ENCODE results near the gene CENPV.
A peak's percentile ranks its signal among the peaks of the same experiment; 100 is the strongest.

The CENPV gene

DNA sequence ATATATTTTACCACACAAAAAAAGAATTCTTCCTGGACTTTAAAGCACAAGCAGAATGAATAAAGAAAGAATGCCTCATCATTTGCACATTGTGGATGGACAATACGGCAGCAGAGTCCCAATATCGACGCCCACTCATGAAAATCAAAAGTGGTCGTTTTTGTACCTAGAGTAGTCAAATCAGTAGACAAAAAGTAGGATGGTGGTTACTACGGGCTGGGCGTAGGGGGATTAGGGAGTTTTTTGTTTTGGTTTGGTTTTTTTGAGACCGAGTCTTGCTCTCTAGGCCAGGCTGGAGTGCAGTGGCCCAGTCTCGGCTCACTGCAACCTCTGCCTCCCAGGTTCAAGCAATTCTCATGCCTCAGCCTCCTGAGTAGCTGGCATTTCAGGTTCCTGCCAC lies 8.6 kb upstream of the CENPV start:
- no peak for DNase-seq (ENCODE audit: low read depth in 2 of 2)

DNA sequence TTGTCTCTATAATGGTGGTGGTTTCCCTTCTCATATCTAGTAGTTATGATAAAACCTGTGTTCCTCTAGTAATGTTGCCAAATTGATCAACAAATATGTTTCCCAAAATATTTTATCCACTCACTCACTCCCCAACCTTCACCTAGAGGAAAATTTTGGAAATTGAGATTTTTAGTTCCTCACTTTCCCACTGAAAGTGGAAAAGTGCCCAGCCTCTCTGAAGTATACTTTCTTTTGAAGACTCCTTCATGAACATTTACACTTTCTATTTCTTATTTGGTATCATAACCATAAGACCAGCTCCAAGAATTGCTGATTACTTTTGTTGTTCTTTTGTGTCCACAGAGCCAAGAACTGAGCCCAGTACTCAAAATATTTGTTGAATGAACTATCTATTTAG lies 5.1 kb upstream of the CENPV start:
- DNase-seq (ENCODE audit: low read depth in 2 of 2): no peak

DNA sequence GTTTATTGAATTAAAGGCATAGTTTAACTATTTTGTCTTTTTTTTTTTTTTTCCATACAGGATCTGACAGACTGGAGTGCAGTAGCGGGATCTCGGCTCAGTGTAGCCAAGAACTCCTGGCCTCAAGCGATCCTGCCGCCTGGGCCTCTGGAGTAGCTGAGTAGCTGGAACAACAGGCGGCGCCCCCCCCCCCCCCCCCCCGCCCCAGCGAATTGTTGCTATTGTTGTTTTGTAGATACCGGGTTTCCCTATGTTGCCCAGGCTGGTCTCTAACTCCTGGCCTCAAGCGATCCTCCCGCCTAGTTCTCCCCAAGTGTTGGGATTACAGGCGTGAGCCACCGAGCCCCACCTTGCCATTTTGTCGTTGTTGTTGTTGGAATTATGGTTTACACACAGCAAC lies 1.3 kb upstream of the CENPV start:
- no peak for DNase-seq (ENCODE audit: low read depth in 2 of 2)

DNA sequence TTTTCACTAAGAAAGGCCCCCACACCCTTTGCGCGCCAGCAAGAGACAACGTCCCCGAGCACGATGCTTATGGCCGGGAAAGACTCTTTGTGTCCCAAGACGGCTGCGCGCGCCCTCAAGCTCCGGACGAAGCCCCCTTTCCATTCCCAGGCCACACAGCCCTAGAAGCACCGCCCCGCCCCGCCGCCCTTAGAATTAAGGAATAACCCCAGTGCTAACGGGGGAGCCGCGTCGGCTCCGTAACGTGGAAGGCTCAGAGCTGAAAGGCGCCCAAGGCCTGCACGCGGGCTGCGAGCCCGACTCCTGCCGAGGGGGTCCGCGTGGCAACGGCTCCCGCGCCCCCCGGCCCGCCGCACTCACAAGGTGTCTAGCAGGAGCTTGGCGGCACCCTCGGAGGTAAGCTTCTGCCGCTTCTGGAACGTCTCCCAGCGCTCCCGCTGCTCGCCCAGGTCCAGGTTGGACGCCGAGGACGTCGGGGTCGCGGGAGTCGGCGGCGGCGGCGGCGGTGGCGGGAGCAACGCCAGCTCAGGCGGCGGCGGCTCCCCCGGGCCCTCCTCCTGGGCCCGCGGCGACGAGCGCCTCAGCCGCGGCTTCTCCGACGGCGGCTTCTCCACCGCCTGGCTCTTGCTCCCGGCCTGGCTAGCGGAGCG lies 477 bp downstream of the CENPV start:
- DNase-seq (ENCODE audit: low read depth in 2 of 2): peak in 1 of 2 donors; percentile 20

DNA sequence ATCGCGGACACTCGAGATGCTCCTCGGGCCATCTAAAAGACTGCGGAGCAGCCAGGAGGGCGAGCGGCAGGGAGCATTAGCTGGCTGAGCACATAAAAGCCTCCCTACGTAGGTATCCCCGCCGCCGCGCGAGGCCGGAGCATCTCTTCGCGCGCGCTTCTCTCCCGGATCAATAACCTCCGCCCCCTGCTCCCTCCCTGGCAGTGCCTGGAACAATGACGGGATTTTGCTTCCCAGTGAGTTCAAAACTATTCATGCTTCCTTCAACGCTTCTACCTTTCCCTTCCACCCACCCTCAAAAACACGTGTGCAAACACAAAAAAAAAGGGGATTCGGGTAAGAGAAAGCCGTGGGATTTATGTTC lies 984 bp downstream of the CENPV start:
- peak in 1 of 2 donors; percentile 10 for DNase-seq (ENCODE audit: low read depth in 2 of 2)

DNA sequence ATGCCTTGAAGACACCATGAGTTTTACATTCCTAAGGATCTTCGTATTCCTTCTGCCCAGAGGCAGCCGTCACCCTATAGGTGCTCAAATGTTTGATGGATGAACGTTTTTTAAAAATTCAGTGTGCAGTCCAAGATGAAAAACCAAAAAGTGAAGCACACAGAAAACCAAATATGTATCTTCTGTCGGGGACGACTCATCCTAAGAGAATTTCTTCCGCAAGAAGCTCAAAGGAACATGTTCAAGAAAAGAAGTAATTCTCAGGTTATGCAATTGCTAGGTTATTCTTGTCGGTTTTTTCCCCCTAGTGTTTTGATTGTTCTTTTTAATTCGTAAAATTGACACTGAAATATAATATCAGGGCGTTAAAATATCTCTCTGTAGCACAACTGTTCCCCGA lies 1.4 kb downstream of the CENPV start:
- no peak for DNase-seq (ENCODE audit: low read depth in 2 of 2)

DNA sequence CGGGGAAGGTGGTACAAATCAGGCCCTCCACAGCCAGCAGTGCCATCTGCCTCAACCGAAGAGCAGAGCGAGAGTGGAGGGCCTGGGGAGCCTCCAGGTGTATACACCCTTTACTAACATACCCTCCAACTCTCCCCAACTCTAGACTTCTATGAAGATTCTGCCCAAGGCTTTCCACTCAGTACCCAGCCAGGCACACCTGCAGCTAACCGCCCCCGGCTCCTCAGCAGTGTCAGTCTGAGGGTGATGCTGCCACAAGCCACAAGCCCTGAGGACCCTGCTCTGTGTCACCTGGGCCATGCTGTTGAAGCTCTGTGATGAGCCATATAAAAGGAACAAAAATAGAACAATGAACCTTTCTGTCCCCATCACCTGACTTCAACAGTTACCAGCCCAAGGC lies 3.8 kb downstream of the CENPV start:
- DNase-seq (ENCODE audit: low read depth in 2 of 2): no peak

DNA sequence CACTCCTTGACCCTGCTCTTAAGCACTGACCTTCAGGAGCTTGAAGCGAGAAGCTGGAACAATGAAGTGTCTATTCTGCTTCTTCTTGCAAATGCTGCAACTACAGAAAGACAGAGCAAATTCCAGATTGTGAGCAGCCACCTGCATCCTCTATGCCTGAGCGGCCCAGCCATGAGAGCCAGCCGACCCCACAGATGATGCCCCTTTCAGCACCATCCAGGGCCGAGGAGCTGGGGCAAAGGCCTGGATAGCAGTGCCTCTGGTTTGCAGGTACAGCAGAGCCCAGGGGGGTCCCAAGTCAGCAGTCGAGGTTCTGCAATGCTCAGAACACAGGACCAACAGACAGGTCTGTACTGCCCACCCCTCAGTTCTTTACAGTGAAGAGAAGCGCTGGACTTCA lies 4.7 kb downstream of the CENPV start:
- no peak for DNase-seq (ENCODE audit: low read depth in 2 of 2)

DNA sequence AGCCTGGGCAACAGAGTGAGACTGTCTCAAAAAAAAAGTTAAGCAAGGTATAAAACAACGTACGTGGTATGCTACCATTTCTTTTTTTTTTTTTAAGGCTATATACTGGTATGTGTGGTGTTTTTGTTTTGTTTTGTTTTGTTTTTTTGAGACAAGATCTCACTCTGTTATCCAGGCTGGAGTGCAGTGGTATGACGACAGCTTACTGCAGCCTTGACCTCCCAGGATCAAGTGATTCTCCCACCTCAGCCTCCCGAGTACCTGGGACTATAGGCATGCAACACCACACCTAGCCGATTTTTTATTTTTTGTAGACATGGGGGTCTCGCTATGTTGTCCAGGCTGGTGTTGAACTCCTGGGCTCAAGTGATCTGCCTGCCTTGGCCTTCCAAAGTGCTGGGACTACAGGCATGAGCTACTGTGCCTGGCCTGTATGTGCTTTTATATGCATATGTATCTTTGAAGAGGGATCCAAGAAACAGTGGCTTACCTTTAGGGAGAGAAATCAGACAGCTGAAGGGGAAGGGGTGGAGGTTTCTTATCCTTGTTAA lies 6.5 kb downstream of the CENPV start:
- no peak for DNase-seq (ENCODE audit: low read depth in 2 of 2)

DNA sequence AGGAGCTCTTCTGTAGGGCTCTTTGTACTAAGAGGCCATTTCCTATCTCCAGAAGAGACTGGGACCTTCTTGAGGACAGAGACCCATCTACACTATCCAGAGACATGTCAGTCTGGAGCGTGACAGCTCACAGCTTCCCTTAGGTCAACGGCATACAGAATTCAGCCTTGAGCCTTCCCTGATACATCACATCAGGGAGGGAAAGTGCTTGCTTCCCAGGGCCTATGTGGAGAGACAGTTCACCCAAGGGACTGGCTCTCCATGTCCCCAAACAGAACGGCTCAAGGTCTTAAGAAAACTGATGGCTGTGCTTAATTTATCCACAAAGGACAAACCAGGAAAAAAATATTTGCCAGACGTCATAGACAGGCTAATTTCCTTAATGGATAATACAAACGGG lies 7.7 kb downstream of the CENPV start:
- no peak for DNase-seq (ENCODE audit: low read depth in 2 of 2)

DNA sequence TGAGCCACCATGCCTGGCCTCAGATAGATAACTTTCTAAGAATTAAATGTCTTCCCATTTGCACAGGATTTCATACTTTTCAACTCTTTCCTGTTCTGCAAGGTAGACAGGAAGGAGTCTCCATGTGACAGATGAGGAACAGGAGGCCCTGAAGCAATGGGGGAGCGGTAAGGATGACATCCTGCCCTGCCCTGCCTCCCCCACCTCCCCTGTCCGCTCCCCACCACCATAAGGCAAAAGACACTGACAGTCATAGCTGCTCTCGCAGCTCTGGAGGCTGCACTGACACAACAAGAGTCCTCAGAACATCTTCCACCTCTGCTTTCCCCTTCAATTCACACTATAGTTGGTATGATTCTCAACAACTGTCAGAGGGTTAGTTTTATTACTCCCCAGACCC lies 9.7 kb downstream of the CENPV start:
- DNase-seq (ENCODE audit: low read depth in 2 of 2): no peak

DNA sequence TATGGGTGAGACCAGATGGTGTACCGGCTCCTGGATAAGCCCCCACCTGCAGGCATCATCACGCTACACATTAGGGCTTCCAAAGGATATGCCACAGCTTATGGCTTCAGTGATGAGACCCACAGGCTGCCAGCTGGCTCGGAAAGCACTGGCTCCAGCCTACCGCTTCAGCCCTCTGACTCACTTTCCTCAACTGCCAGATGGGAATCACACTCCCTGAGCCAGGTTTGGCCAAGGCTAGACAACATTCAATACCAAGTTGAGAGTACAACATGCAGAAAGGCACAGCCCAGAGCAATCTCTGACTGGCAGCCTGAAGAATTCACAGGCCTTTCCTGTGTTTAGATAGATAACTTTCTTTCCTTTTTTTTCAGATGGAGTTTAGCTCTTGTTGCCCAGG lies 10.3 kb downstream of the CENPV start:
- DNase-seq (ENCODE audit: low read depth in 2 of 2): no peak

DNA sequence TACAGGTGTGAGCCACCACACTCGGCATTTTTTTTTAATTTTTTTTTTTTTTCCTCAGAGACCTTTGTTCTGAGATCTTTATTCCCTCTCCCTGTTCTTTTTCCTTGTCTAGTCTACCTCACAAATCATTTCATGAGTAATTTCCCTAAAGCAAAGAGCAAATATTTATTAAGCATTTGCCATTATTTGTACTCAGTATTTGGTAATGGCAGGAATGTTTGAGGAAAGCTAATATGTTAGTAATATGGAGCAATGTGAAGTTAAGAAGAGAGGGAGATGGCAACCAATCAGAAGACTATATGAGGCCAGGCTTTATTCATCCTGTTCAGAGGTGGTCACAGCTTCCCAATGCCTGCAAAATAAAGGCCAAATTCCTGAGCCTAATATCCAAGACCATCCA lies 13.3 kb downstream of the CENPV start:
- no peak for DNase-seq (ENCODE audit: low read depth in 2 of 2)

DNA sequence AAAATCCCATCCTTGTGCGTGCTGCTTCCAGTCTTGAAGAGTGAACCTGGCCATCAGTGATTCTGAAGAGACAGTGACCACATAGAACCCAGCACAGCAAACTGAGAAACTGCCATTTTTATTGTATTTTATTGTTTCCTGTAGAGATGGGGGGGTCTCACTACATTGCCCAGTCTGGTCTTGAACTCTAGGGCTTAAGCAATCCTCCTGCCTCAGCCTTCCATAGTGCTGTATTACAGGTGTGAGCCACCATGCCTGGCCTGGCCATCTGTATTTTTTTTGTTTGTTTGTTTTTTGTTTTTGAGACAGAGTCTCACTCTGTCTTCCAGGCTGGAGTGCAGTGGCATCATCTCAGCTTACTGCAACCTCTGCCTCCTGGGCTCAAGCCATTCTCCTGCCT lies 13.9 kb downstream of the CENPV start:
- no peak for DNase-seq (ENCODE audit: low read depth in 2 of 2)

DNA sequence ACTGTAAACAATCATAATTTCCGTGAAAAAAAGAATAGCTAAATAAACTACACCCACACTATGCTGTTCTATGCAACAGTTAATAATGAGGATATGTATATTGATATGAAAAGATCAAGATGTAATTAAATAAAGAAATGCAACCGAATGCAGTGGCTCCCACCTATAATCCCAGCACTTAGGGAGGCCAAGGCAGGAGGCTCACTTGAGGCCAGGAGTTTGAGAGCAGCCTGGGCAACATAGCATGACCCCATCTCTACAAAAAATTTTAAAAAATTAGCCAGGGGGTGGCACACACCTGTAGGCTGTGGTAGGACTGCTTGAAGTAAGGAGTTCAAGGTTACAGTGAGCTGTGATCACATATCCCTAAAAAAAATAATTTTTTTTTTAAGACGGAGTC lies 14.9 kb downstream of the CENPV start:
- DNase-seq (ENCODE audit: low read depth in 2 of 2): no peak

DNA sequence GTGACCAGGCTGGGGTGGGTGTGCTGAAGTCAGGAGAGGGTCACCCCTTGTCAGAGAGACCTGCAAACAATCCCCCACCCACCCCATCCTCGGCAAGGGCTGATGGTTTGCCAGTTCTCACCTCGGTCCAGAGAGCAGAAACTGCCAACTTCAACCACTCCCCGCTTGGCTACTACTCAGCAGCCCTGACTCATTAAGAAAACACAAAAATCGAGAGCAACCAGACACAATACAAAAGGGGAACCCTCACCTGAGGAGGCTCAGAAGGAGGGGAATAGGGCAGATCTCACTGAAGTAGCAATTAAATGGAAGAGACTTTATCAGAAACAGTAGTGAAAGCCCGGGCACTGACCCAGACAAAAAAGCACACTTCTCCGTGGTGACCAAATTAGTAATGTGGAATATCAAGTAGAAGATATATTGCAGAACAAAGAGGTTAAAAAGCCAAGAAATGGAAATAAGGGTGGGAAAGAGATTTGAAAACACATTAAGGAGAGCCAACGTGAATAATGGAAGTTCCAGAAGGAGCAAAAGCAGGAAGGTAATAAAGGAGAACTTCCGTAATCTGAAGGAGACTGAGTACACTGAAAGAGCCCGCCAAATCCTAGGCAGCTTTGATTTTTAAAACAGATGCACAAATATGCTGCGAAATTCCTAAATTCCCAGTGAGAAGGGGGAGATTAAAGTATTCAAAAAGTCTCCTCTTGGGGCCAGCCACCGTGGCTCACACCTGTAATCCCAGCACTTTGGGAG lies 23.6 kb downstream of the CENPV start:
- no peak for DNase-seq (ENCODE audit: low read depth in 2 of 2)

DNA sequence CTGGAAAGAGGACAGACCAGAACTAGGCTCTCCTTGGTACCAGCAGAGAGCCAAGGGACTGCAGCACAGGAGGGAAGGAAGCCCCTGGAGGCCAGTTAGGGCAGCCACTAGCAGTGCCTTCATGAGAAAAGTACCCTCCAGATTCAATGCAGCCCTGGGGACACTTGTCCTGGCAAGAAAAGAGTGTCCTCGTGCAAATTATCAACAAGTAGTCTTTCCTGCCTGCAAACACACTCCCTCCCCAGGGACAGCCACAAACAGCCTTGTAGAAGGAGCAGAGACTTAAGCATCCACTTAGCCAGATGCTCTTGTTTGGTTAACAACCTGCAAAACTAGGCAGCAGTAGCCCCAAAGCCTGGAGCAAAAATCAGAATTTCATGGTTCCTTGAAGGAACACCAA lies 24.3 kb downstream of the CENPV start:
- no peak for DNase-seq (ENCODE audit: low read depth in 2 of 2)

DNA sequence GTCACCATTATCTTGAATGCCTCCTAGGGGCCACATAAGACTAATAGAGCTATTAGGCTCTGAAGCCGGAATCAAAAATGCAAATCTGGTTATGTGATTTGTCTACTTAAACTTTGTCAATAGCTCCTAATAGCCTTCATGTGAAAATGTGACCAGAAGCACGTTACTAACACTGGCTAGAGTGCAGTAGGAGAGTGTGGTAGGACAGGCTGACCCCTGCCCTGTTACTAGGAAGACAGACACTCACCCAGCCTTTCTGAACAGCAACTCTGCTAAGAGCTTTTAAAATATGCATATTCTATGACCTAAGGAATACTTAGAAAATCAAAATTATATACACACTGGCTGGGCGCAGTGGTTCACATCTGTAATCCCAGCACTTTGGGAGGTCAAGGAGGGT lies 26.3 kb downstream of the CENPV start:
- no peak for DNase-seq (ENCODE audit: low read depth in 2 of 2)

DNA sequence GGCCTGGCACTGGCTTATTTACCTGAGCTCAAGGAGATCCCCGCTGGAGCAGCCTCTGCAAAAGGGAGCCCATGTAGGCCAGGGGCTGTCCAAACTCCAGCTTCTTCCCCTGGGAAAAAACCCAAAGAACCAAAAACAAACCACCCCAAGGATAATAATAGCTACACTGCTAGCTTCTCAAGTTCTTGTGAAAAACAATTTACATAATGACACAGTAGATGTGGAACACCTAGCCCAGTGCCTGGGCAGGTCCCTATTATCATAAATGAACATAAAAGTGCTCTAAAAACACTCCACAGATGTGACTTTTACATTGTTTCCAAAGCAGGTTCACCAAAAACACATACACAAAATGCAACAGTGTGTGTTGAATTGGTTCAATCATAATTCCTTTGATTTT lies 27.3 kb downstream of the CENPV start:
- DNase-seq (ENCODE audit: low read depth in 2 of 2): no peak

DNA sequence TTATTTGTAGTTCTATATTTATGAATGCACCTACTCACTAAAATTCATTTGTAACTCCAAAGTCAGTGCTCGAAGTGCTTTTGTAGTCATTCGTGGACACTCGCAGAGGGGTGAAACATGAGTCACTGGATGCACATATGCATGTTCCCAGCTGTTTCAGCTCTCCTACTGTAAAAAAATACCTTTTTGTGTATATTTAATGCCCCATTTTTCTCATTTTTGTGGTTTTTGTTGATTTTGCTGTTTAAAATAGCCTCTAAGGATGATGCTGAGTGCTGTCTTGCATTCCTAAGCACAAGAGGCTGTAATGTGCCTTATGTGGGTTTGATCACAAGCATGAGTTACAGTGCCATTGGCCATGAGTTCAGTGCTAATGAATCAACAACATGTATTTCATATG lies 30.6 kb downstream of the CENPV start:
- no peak for DNase-seq (ENCODE audit: low read depth in 2 of 2)

DNA sequence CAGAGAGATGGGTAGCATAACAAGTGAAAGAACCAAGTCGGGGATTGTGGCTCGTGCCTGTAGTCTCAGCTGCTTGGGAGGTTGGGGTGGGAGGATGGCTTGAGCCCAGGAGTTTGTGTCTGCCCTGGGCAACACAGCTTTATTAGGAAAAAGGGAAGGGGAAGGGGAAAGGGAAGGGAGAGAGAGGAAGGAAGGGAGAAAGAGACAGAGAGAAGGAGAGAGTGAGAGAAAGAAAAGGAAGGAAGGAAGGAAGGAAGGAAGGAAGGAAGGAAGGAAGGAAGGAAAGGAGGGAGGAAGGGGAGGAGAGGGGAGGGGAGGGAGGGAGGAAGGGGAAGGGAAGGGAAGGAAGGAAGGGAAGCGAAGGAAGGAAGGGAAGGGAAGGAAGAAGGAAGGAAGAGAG lies 33.3 kb downstream of the CENPV start:
- no peak for DNase-seq (ENCODE audit: low read depth in 2 of 2)

DNA sequence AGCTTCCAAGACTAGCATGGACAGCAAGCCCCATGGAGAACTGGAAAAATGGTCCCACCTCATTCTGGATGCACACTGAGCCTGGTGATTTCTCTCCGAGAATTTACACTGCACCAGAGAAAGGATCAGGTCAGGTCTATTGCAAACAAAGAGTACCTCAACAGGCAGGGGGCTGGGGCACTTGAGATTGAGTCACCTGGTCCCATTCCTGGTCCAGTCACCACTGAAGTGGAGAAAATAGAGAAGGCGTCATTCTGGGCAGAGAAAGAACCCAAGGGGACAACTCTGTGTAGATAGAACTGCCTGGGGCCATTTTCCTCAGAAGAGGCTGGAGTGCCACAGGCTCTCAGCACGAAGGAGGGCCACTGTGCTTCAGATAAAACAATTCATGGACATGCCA lies 38.4 kb downstream of the CENPV start:
- DNase-seq (ENCODE audit: low read depth in 2 of 2): no peak

DNA sequence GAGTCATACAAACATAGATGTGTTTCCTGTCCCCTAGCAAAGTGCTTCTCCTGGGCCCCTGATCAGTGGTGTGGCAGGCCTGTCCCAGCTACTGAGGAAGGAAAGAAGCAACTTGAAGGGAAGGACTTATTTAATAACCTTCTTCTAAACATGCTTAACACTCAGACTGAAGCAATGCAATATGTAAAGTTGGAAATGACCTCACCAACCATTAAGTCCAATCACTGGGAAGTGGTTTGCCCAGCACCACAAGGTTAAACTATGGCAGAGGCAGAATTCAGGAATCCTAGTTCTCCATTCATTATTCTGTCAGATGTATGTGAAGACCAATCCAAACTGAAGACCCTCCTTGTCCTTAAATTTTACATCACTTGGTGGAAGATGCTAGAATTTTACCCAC lies 39.1 kb downstream of the CENPV start:
- DNase-seq (ENCODE audit: low read depth in 2 of 2): no peak

Data from stimulated activated CD4-positive, alpha-beta T cell treated with anti-CD3 and anti-CD28 coated beads, Interleukin-1b, Interleukin-23, amount 100 ng/mL, for 1 hour (primary cell).